Activated T-helper 1 cell treated with anti-CD3 and anti-CD28 coated beads, Interleukin-12 subunit alpha, Interleukin-12 subunit beta, Interleukin-2, Interleukin-4 antibody, amounts not matched to agents 30 ng/mL and 10 ng/mL and 1 ng/mL, durations not matched to agents 14 hours and 24 hours and 36 hours (primary cell): ENCODE measurements around the gene CD6. TPM values are rescaled to one million over a fixed set of nuclear protein-coding genes. Genes with fewer than 3 reads are reported as not detected.

Source experiments
- DNase-seq: peaks from one replicate; pipeline ENCODE4 v3.0.0; 2021; ENCODE audit warnings: low spot score
- H3K27ac Mint-ChIP-seq: one replicate; pipeline ENCODE4 v1.8.0; 2021; ENCODE audit warnings: mild to moderate bottlenecking, mixed read lengths
- H3K27me3 Mint-ChIP-seq: one replicate; pipeline ENCODE4 v1.8.0; 2022; ENCODE audit warnings: mild to moderate bottlenecking, moderate library complexity, mixed read lengths; ENCODE audit not compliant: insufficient read depth
- H3K36me3 Mint-ChIP-seq: one replicate; pipeline ENCODE4 v1.8.0; 2021; ENCODE audit warnings: low read depth, mixed read lengths
- H3K4me1 Mint-ChIP-seq: one replicate; pipeline ENCODE4 v1.8.0; 2021; ENCODE audit warnings: low read depth, mixed read lengths
- H3K4me3 Mint-ChIP-seq: one replicate; pipeline ENCODE4 v1.8.0; 2021; ENCODE audit warnings: mild to moderate bottlenecking, moderate library complexity, mixed read lengths
- H3K9me3 Mint-ChIP-seq: one replicate; pipeline ENCODE4 v1.8.0; 2021; ENCODE audit warnings: mixed read lengths
- intact Hi-C: fragments of 100-400 bp; cut with micrococcal nuclease; formaldehyde crosslinking; loops from one replicate; pipeline ENCODE4 v1.15.1; 2024
- total RNA-seq: library from RNA; stranded (reverse); gene quantifications from 2 replicates; pipeline ENCODE4 v1.2.3, GENCODE V29; 2022

Gene CD6, protein sequence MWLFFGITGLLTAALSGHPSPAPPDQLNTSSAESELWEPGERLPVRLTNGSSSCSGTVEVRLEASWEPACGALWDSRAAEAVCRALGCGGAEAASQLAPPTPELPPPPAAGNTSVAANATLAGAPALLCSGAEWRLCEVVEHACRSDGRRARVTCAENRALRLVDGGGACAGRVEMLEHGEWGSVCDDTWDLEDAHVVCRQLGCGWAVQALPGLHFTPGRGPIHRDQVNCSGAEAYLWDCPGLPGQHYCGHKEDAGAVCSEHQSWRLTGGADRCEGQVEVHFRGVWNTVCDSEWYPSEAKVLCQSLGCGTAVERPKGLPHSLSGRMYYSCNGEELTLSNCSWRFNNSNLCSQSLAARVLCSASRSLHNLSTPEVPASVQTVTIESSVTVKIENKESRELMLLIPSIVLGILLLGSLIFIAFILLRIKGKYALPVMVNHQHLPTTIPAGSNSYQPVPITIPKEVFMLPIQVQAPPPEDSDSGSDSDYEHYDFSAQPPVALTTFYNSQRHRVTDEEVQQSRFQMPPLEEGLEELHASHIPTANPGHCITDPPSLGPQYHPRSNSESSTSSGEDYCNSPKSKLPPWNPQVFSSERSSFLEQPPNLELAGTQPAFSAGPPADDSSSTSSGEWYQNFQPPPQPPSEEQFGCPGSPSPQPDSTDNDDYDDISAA
- 411 and 416 TPM in 2 replicates for total RNA-seq

DNA sequence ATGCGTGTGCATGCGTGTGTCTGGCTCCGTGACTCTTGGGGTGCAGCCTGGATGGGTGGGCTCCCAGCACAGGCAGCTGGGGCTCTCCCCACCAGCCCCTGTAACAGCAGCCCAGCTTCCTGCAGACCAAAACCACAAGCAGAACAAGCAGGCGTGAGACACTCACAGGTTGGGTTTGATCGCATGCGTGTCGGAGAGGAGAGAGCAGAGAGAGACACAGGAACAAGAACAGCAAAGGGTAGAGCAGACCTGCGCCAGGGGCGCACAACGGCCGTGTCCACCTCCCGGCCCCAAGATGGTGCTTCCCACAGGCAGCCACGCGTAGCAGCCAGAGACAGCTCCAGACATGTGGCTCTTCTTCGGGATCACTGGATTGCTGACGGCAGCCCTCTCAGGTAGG lies at the start of gene CD6:
Gene CD6, plus strand, starts transcription at position 161 of the 400 bp plus-strand sequence. Its CDS starts 186 bp downstream, at position 347.
- intact Hi-C loops, result loop anchor here (1.0 kb wide), 1 partner anchor 56 kb away; no protein-coding TSS in a partner anchor
- no peaks in the 10 kb centered on the region for H3K9me3 Mint-ChIP-seq

DNA sequence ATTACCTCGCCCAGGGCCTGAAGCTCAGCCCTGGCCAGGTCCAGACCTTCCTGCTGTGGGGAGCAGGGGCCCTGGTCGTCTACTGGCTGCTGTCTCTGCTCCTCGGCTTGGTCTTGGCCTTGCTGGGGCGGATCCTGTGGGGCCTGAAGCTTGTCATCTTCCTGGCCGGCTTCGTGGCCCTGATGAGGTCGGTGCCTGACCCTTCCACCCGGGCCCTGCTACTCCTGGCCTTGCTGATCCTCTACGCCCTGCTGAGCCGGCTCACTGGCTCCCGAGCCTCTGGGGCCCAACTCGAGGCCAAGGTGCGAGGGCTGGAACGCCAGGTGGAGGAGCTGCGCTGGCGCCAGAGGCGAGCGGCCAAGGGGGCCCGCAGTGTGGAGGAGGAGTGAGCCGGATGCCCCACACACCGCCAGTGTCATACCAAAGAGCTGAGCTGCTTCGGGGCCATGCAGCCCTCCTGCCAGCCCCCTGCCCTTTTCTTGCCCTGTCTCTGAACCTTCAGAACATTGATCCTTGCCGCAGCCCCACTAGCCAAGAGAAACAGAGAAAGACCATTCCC lies 49.6 kb upstream of the CD6 start:
- H3K9me3 Mint-ChIP-seq, result no peaks in the 10 kb centered on the region
- peaks cover 16% of the 10 kb centered on the region for H3K27me3 Mint-ChIP-seq
- peaks cover 24% of the 10 kb centered on the region for H3K4me1 Mint-ChIP-seq
- intact Hi-C loops, result no loop called here
- peaks cover 34% of the 10 kb centered on the region for H3K36me3 Mint-ChIP-seq
- DNase-seq, result no peak
- no peak overlapping the region for H3K27ac Mint-ChIP-seq
- H3K4me3 Mint-ChIP-seq, result no peak overlapping the region

More for the DNA sequence above, at the start of gene CD6:
- DNase-seq, result peak; percentile 62
- Mint-ChIP-seq H3K36me3 (peaks cover 33% of the 10 kb centered on the region), H3K27ac (peak within 1 kb of the TSS; percentile 100), H3K4me3 (peak within 1 kb of the TSS; percentile 86), H3K27me3 (peaks cover 9% of the 10 kb centered on the region), H3K4me1 (peaks cover 49% of the 10 kb centered on the region)

DNA sequence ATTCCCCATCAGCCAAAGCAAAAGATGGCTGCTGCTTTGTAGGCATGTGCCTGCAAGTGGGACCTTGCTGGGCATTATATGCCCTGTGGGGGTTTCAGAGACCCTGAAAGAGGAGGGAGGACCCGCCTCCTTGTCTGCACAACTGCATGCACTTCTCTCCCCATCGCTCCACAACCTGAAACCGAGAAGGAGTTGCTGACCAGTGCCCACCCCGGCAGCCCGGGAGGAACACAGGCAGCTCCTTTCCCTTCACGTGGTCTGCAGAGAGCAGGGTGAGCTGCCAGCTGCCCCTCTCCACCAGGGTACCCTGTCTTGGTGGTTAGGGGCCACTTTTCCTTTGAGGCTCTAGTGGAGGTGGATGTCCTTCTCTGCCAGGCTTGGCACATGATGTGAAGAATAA lies 48.6 kb upstream of the CD6 start:
- peaks cover 30% of the 10 kb centered on the region for H3K36me3 Mint-ChIP-seq
- H3K27ac Mint-ChIP-seq, result no peak overlapping the region
- H3K9me3 Mint-ChIP-seq, result no peaks in the 10 kb centered on the region
- H3K4me3 Mint-ChIP-seq, result no peak overlapping the region
- no peak for DNase-seq
- H3K4me1 Mint-ChIP-seq, result peaks cover 19% of the 10 kb centered on the region
- intact Hi-C loops, result no loop called here
- peaks cover 19% of the 10 kb centered on the region for H3K27me3 Mint-ChIP-seq

DNA sequence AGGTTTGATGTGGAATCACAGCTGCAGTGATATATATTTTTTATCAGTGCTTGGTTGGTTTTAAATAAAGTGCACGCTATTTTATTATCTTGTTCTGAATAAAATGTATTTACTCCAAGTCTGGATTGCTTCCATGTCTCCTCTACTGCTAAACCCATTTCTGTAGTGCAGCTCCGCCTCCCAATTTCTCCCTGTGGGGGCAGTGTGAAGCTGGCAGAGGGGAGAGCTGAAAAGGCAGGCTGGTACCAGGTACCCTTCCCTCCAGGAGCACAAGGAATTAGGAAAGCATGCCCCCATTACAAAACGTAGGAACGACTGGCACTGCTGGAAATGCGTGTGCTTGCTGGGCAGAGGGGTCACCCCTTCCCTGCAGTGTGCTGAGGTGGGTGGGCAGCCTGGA lies 48.2 kb upstream of the CD6 start:
- intact Hi-C loops, result no loop called here

DNA sequence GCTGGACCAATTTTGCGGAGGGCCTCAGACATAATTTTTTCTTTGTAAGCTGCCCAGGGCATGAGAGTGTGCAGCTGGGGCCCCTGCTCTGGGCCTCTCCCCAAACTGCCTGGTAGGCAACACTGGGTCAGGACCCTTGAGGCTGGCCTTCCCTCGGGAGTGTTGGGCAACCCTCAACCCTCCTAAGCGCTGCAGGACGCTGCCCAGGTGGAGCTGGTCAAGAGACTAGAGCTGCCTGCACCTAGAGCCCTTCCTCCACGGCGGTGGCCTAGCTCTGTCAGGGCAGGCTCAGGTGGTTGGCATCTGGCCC lies 47.7 kb upstream of the CD6 start:
- peaks cover 28% of the 10 kb centered on the region for H3K36me3 Mint-ChIP-seq
- intact Hi-C loops, result loop anchor here (1.0 kb wide), 1 partner anchor 8 kb away; no protein-coding TSS in a partner anchor
- H3K27ac Mint-ChIP-seq, result no peak overlapping the region
- no peaks in the 10 kb centered on the region for H3K9me3 Mint-ChIP-seq
- H3K4me1 Mint-ChIP-seq, result peaks cover 18% of the 10 kb centered on the region
- H3K4me3 Mint-ChIP-seq, result peak overlapping the region; percentile 53
- H3K27me3 Mint-ChIP-seq, result peaks cover 19% of the 10 kb centered on the region
- DNase-seq, result no peak

More for the DNA sequence above, 48.2 kb upstream of the CD6 start:
- Mint-ChIP-seq H3K4me1 (peaks cover 19% of the 10 kb centered on the region), H3K4me3 (peak overlapping the region; percentile 65), H3K36me3 (peaks cover 28% of the 10 kb centered on the region), H3K27me3 (peaks cover 19% of the 10 kb centered on the region), H3K9me3 (no peaks in the 10 kb centered on the region), H3K27ac (no peak overlapping the region)
- no peak for DNase-seq

DNA sequence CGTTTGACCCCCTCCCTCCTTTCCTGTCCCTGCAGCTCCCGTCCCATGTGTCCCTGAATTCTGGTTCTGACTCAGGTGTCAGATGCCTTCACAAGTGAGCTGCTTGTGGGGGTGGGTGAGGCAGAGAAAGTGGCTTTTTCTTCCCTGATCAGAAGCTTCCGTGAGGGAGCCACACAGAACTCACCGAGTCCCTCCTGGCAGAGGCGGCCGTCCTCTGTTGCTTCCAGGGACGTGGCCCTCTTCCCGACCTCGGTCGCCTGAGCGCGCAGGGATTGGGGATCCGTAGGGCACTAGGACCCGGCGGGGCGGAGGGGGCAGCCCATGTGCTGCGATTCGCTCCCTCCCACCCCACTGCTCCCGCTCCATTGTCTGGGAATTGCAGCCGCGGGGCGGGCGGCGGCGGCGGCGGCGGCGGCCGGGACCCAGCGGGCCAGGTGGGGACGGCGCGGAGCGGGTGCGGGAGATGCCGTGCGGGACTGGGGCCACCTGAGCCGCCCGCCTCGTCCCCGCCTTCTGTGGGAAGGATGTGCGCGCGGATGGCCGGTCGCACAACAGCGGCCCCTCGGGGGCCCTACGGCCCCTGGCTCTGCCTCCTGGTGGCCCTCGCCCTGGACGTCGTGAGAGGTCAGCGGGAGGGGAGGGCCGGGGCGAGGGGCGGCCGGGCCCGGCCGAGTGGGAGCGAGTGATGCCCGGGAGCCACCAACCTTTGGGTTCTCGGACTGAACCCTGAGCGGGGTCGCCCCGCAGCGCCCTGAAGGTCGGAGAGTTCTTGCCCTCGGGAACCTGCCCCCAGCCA lies 47.2 kb upstream of the CD6 start, which contains the start of gene TMEM132A:
Gene TMEM132A, plus strand, starts transcription at position 351 of the 796 bp plus-strand sequence. Its CDS starts 174 bp downstream, at position 525.
- Mint-ChIP-seq H3K36me3 (peaks cover 27% of the 10 kb centered on the region), H3K27me3 (peaks cover 19% of the 10 kb centered on the region), H3K4me1 (peaks cover 12% of the 10 kb centered on the region), H3K27ac (no peak within 1 kb of the TSS), H3K4me3 (peak within 1 kb of the TSS; percentile 65), H3K9me3 (no peaks in the 10 kb centered on the region)
- no peak for DNase-seq
- intact Hi-C loops, result loop anchor here (1.0 kb wide), 1 partner anchor 9 kb away; no protein-coding TSS in a partner anchor

DNA sequence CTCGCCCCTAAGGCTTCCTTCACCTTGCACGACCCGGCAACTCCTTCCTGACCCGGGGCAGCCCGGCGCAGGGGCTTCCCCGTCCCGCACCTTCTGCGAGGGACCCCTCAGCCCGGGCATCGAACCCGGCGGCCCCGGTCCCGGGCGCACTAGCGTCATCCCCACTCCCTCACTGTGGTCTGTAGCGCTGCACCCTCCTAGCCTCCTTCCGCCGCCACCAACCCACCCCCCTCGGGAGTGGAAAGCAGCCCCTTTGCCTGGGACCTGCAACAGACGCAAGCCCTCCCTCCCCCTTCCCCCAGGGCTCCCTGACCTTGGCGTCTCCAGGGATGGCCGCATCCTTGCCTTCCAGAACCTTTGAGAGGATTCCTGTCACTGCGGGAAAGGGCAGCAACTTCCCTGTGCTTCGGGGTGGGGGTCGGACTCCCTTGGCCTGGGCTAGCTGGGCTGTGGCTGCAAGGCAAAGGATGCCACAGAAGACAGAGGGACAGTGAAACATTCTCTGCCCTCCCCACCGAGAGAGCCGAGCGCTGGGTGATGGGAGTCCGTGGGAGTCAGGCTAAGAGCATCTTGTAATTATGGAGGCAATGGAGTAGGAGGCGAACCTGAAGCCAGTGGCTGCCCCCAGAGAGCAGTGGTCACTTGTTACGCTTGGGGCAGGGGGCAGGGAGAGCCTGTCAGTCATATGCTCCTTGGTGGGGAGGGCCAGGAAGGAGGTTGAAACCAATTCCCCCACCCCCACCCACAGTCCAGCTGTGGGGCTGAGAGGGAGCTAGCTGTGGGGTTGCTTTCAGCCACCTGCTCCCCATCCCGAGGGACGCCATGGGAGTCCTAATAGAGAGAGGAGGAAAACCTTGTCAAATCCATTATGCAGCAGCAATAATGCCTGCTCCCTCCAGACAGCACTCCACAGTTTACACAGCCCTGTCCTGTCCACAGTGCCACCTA lies 46.3 kb upstream of the CD6 start:
- no peak for DNase-seq
- H3K27ac Mint-ChIP-seq, result no peak overlapping the region
- H3K27me3 Mint-ChIP-seq, result peaks cover 22% of the 10 kb centered on the region
- H3K4me1 Mint-ChIP-seq, result peaks cover 6% of the 10 kb centered on the region
- intact Hi-C loops, result loop anchor here (1.0 kb wide), 1 partner anchor 10 kb away; no protein-coding TSS in a partner anchor
- H3K36me3 Mint-ChIP-seq, result peaks cover 23% of the 10 kb centered on the region
- H3K4me3 Mint-ChIP-seq, result peak overlapping the region; percentile 61
- H3K9me3 Mint-ChIP-seq, result no peaks in the 10 kb centered on the region

DNA sequence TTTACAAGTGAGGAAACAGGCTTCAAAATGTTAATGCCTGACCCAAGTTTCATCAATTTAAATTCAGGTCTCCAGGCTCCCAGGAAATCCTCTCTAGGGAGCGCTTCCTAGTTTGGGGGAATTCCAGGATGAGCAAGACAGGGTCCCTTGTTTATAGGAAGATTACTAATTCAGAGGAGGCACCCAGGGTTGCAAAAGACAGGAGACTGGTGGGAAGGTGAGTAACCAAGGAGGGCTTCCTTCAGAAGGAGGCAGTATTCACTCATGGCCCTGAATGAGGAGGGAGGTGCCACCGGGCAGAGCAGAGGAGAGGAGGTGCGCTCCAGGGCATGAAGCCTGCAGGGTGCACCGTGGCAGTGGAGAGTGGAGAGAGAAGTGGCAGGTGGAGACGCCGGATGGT lies 45.6 kb upstream of the CD6 start:
- intact Hi-C loops, result no loop called here
- Mint-ChIP-seq H3K27me3 (peaks cover 22% of the 10 kb centered on the region), H3K36me3 (peaks cover 17% of the 10 kb centered on the region), H3K4me3 (no peak overlapping the region), H3K27ac (no peak overlapping the region), H3K9me3 (no peaks in the 10 kb centered on the region), H3K4me1 (peaks cover 6% of the 10 kb centered on the region)
- DNase-seq, result no peak

DNA sequence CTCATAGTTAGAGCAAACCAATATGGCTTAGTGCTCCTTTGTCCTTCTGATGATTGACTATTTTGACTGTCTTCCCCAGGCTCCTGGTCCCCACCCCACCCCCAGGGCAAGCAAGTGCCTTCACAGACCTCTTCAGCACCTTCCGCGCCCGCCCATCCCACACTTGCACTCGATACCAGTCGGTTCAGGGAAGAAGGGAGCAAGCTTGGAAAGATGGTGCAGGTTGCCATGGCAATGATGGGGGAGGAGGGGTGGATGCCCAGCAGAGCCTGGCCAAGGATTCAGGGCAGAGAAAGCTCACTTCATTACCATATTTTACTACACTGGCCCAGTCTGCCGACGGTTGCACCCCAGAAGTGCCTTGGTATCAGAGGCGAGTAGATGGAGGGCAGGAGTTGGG lies 45.0 kb upstream of the CD6 start:
- Mint-ChIP-seq H3K4me1 (peaks cover 6% of the 10 kb centered on the region), H3K9me3 (no peaks in the 10 kb centered on the region), H3K4me3 (no peak overlapping the region), H3K36me3 (peaks cover 12% of the 10 kb centered on the region), H3K27ac (no peak overlapping the region), H3K27me3 (peaks cover 22% of the 10 kb centered on the region)
- DNase-seq, result no peak
- intact Hi-C loops, result no loop called here

DNA sequence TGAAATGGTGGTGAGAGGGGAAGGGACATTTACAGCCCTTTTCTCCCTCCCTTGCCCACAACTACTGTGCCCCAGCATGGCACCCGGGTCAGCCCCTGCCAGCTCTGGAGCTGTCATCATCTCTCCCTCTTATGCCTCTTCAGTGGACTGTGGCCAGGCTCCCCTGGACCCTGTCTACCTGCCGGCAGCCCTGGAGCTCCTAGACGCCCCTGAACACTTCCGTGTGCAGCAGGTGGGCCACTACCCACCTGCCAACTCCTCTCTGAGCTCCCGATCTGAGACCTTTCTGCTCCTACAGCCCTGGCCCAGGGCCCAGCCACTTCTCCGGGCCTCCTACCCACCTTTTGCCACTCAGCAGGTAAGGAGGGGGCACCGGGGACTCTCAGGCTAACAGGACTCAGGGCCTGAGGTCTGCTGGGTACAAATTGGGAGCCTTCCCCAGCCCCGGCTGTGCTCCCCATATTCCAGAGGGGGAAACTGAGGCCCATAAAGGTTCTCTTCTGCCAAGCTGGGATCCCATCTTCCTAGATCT lies 44.4 kb upstream of the CD6 start:
- Mint-ChIP-seq H3K9me3 (no peaks in the 10 kb centered on the region), H3K27me3 (peaks cover 23% of the 10 kb centered on the region), H3K36me3 (peaks cover 9% of the 10 kb centered on the region), H3K4me1 (peaks cover 6% of the 10 kb centered on the region), H3K4me3 (no peak overlapping the region), H3K27ac (no peak overlapping the region)
- intact Hi-C loops, result no loop called here
- DNase-seq, result no peak

DNA sequence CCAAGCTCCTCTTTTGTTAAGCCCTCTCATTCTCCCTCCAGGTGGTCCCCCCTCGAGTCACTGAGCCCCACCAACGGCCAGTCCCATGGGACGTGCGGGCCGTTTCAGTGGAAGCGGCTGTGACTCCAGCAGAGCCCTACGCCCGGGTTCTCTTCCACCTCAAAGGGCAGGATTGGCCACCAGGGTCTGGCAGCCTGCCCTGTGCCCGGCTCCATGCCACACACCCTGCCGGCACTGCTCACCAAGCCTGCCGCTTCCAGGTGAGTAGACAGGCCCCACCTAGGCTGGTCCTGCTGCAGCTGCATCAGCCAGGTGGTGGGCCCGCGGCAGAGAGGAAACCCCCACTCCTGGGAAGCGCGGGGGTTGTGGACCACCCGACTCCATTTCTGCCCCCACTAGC lies 43.9 kb upstream of the CD6 start:
- Mint-ChIP-seq H3K27me3 (peaks cover 26% of the 10 kb centered on the region), H3K27ac (no peak overlapping the region), H3K4me3 (no peak overlapping the region), H3K4me1 (peaks cover 6% of the 10 kb centered on the region), H3K36me3 (peaks cover 4% of the 10 kb centered on the region), H3K9me3 (no peaks in the 10 kb centered on the region)
- intact Hi-C loops, result no loop called here
- DNase-seq, result no peak
